Measurements from ENCODE around the gene ANKS3.

- TF ChIP-seq EP300 (IDR thresholded peaks at IDR 0.05; ENCODE audit: borderline replicate concordance in 1 of 2, low read depth in 1 of 2, low read length in 1 of 2) (no peak), FOXM1 (IDR thresholded peaks at IDR 0.05; ENCODE audit: low read depth) (no peak), CTCF (IDR thresholded peaks at IDR 0.05) (no peak), SMC3 (IDR thresholded peaks at IDR 0.05; ENCODE audit: low read depth, low read length) (no peak), EZH2phosphoT487 (IDR thresholded peaks at IDR 0.05; ENCODE audit: borderline replicate concordance, low read depth) (no peak), FOXJ3 (CRISPR knock-in tag; IDR thresholded peaks at IDR 0.05) (no peak), RAD21 (IDR thresholded peaks at IDR 0.05; ENCODE audit: low read length) (no peak), TAF1 (IDR thresholded peaks at IDR 0.05; ENCODE audit: borderline replicate concordance, low read depth, low read length) (no peak), POLR2AphosphoS5 (IDR thresholded peaks at IDR 0.05; ENCODE audit: low read depth, low read length) (no peak), ZBTB33 (IDR thresholded peaks at IDR 0.05; ENCODE audit: borderline replicate concordance, low read depth) (no peak), CHD2 (IDR thresholded peaks at IDR 0.05; ENCODE audit: low read length, partially characterized antibody) (no peak)
Observed at GRCh38 chr16:4700380-4700996, 33.6 kb downstream of the ANKS3 start.
